Measurements from ENCODE around the gene KCTD11.
A peak's percentile ranks its signal among the peaks of the same experiment; 100 is the strongest.
"Not testable (repeated sequence)": the region's sequence is repeated elsewhere in the genome, so short reads cannot be mapped to it uniquely, and the experiment has no call there.

The KCTD11 gene

DNA sequence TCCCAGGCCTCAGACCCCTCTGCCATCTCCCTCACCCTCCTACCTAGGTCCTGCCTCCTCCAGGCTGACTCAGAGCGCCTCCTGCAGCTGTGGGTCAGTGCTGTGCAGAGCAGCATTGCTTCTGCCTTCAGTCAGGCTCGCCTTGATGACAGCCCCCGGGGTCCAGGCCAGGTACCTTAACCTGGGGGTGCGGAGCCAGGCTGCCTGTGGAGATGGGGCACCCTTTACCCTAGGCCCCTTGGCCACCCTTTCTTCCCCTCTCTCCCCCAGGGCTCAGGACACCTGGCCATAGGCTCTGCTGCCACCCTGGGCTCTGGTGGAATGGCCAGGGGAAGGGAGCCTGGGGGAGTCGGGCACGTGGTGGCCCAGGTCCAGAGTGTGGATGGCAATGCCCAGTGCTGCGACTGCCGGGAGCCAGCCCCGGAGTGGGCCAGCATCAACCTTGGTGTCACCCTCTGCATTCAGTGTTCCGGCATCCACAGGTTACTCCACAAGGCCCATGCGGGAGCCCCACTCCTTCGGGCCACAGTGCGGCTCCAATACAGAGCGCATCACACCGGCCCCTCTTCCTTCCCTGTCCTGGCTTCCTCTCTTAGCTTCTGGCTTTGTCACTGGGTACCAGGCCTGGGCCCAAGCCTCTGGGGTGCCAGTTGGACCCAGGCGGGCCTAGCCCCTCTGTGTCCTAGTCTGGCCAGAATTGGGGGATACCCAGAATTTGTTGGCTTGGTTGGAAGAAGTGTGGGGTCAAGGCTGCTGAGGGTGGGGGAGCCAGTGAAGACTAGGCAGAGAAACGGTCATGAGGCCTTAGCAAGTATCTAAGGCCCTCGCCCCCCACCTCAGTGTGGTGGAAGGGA, 5.0 kb upstream of the KCTD11 start:
- DNase-seq = no peak

- DNase-seq = no peak
Measured at GRCh38 chr17:7347630-7348477, 4.1 kb upstream of the KCTD11 start.

DNA sequence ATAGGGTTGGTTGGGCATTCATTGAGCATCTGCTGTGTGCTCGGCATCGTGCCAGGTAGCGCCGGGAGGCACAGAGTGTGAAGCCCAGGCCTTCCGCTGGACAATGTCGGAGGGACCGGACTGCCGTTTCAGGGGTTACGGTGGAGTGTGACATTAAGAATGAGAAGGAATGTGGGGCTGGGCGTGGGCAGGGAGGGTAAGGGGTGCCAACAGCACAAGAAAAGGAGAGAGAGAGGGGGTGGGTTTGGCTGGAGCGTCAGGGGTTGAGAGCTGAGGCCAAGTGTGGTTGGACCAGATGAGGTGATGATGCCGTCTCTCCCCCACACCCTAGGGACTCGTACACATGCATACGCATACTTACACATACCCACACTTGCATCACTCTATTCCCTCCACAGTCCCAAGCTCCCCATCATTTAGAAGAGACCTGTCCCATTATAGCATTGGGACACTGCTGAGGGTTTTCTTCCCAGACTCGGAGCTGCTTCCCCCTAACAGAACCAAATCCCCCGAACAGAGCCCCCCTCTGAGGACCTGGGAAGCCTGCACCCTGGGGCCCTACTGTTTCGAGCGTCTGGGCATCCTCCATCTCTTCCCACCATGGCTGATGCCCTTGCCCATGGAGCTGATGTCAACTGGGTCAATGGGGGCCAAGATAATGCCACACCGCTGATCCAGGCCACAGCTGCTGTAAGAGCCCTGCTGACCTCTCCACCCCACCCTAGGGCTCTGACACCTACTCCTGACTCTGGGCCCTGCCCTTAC, 3.3 kb upstream of the KCTD11 start:
- DNase-seq = no peak

DNA sequence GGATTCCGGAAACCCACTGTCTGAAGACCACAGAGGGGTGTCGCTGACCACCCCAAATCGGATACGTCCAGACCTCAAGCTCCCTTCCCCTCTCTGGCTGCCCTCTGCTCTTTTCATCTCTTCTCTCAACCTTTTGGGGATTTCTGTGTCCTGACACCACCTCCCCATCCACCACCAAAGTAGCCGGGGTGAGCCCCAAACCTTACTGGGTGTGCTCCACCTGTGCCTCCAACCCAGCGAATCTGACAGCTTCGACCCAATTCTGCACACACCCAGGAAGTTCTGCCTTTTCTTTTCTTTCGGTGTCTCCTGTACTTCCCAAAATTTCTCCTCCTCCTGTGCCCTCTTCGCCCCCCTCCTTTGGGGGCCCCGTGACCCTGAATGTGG, 534 bp downstream of the KCTD11 start:
- DNase-seq = no peak

DNA sequence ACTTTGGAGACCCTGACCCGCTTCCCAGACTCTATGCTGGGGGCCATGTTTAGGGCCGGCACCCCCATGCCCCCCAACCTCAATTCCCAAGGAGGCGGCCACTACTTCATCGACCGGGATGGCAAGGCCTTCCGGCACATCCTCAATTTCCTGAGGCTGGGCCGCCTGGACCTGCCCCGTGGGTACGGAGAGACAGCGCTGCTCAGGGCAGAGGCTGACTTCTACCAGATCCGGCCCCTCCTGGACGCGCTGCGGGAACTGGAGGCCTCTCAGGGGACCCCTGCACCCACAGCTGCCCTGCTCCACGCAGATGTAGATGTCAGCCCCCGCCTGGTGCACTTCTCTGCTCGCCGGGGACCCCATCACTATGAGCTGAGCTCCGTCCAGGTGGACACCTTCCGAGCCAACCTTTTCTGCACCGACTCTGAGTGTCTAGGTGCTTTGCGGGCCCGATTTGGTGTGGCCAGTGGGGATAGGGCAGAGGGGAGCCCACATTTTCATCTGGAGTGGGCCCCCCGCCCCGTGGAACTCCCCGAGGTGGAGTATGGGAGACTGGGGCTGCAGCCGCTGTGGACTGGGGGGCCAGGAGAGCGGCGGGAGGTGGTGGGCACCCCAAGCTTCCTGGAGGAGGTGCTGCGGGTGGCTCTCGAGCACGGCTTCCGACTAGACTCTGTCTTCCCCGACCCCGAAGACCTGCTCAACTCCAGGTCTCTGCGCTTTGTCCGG, 1.1 kb downstream of the KCTD11 start:
- DNase-seq = no peak

DNA sequence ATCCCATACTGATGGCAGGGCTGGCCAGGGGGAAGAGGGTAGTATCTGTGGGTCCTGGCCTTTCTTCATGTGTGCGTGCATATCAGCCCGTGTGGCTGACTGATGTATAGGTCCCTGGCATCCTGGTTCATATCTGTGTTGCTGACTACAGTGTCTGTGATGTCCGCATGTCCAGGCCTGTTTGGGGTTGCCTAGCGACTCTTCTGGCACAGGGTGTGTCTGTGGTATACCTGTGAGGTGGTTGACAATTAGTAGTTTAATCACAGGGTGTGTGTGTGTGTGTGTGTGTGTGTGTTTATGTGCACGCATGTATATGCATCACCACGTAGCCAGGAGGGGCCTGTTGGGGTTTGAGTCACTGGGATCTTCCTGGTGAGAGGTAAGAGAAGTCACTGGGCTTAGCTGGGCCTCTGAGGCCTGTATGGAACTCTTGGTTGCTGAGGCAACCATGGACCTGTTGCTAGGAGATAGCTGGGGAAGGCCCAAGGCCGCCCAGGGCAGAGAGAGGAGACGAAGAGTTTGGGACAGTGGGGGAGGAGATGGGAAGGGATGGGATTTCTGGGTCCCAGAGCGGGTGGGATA, 2.4 kb downstream of the KCTD11 start:
- no peak for DNase-seq

DNA sequence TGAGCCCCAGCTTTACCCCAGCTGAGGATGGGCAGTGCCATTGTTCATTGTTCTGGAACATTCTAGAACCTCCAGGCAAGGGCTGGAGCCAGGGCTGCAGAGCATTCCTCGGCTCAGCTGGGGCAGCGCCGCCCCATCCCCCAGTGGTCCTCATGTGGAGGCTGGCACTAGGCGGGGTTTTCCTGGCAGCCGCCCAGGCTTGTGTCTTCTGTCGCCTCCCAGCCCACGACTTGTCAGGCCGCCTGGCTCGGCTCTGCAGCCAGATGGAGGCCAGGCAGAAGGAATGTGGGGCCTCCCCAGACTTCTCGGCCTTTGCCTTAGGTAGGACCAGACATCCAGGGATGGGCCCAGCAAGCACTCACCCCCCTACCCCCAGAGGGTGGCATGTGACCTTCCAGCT, 3.1 kb downstream of the KCTD11 start, which contains the start of gene TMEM95:
Gene TMEM95, plus strand, starts transcription at position 104 of the 400 bp plus-strand sequence. Its CDS starts 49 bp downstream, at position 153.
- DNase-seq = no peak

DNA sequence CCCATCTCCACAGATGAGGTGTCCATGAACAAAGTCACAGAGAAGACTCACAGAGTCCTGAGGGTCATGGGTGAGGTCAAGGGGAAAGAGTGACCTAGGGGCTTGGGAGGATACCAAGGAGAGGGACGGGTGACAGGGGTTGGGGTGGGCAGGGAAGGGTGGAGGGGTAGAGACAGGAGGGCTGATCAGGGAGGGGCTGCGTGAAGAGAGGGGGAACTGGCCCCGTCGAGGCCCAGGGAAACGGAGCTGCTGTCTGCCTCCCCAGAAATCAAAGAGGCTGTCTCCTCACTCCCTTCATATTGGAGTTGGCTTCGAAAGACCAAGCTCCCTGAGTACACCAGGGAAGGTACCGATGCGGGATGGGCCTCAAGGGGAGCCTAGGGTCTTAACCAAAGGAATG, 3.6 kb downstream of the KCTD11 start:
- no peak for DNase-seq

DNA sequence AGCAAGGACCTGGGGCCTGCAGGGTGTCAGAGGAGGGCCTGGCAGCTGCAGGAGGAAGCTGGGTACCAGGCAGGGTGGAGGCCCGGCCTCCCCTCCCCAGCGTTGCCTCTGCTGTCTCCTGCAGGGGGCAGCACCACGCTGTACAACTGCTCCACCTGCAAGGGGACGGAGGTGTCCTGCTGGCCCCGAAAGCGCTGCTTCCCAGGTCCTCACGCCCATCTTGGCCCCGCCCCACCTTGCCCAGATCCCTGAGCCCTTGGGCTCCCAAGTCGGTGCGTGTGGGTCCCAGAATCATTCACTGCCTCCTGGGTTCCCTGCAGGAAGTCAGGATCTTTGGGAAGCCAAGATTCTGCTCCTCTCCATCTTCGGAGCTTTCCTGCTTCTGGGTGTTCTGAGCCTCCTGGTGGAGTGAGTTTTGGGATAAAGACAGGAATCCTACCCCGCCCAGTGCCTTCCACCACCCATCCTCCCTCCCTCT, 4.1 kb downstream of the KCTD11 start:
- DNase-seq = peak; percentile 80

GRCh38 chr17:7356756-7357155, 4.8 kb downstream of the KCTD11 start:
- no peak for DNase-seq

- no peak for DNase-seq
Measured at GRCh38 chr17:7357381-7357780, 5.4 kb downstream of the KCTD11 start.

GRCh38 chr17:7361906-7362305, 9.9 kb downstream of the KCTD11 start:
- DNase-seq = no peak

GRCh38 chr17:7363311-7363710, 11.3 kb downstream of the KCTD11 start:
- DNase-seq = no peak

GRCh38 chr17:7365963-7366362, 14.0 kb downstream of the KCTD11 start:
- not testable (repeated sequence) for DNase-seq

GRCh38 chr17:7367083-7367482, 15.1 kb downstream of the KCTD11 start:
- DNase-seq = no peak

DNA sequence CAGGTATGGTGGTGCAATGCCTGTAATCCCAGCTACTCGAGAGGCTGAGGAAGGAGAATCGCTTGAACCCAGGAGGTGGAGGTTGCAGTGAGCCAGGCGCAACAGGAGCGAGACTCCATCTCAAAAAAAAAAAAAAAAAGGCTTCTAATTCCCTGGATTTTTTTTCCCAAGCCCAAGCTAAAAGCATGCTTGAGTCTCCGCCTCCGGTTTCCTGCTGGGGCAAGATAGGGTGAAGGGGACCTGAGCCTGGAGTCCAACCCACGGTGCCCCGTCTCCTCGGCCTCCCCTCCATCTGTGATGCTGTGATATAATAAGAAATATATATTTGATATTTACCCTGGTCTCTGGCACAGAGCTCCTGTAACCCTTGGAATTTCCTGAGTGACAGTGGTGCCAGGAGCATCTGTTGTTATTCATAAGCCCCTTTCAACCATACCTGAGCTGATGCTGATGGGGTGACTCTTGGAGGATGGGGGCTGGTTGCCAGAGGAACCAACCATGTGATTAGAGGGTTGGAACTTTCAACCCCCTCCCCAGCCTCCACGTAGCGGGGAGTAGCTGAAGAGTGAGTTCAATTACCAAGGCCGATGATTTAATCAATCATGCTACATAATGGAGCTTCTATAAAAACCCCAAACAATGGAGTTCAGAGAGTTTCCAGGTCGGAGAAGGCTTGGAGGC, 16.1 kb downstream of the KCTD11 start:
- DNase-seq = no peak

DNA sequence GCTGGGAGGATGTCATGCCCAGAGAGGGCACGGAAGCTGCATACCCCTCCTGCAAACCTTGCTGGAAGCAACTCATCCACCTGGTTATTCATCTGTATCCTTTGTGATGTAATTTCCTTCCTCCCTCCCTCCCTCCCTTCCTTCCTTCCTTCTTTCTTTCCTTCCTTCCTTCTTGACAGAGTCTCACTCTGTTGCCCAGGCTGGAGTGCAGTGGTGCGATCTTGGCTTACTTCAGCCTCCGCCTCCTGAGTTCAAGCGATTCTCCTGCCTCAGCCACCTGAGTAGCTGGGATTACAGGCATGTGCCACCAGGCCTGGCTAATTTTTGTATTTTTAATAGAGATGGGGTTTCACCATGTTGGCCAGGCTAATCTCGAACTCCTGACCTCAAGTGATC, 16.6 kb downstream of the KCTD11 start:
- not testable (repeated sequence) for DNase-seq

GRCh38 chr17:7369825-7370224, 17.9 kb downstream of the KCTD11 start:
- DNase-seq = no peak

- no peak for DNase-seq
Measured at GRCh38 chr17:7370853-7371252, 18.9 kb downstream of the KCTD11 start.

DNA sequence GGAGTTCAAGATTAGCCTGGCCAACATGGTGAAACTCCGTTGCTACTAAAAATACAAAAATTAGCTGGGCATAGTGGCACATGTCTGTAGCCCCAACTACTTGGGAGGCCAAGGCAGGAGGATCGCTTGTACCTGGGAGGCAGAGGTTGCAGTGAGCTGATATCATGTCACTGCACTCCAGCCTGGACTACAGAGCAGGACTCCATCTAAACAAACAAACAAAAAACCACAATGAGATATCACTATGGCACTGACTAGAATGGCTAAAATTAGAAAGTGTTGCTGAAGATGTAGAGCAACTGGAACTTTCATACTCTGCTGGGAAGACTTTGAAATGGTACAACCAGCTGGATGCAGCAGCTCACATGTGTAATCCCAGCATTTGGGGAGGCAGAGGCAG, 22.4 kb downstream of the KCTD11 start:
- DNase-seq = no peak

- no peak for DNase-seq
Measured at GRCh38 chr17:7379134-7379533, 27.2 kb downstream of the KCTD11 start.

All from suppressor macrophage treated with lipopolysaccharide for 4 hours (primary cell).